SH-SY5Y (cell line): Measurements from ENCODE around the gene IMMP2L.

ENCODE experiments used
- GATA2 ChIP-seq: IDR thresholded peaks from 2 replicates; pipeline ENCODE4 v1.6.1; 2011; ENCODE audit warnings: mild to moderate bottlenecking, low read depth, low read length
- GATA3 ChIP-seq: IDR thresholded peaks from 2 replicates; pipeline ENCODE4 v1.6.1; 2011; ENCODE audit warnings: low read depth, mild to moderate bottlenecking, low read length, moderate library complexity

GRCh38 chr7:110718503-110719205 lies 843.6 kb downstream of the IMMP2L start:
- no peak for TF ChIP-seq GATA2
- no peak for TF ChIP-seq GATA3
